K562 (cell line): ENCODE measurements around the gene LMBRD1. TPM values are rescaled to one million over a fixed set of nuclear protein-coding genes. Genes with fewer than 3 reads are reported as not detected.

ENCODE experiments used
- ATAC-seq: fragments of 200-7000 bp; cut with Tn5 transposase; 3 replicates; pipeline ENCODE4 v1.9.1; 2020; ENCODE audit warnings: moderate library complexity
- BruUV-seq: library from RNA; stranded (reverse); fragments of 400-500 nt; replicated peaks from 2 replicates; lab custom pipeline; 2021; lab: Mats Ljungman, UMichigan
- CTCF ChIA-PET: fragments of 300-600 bp; formaldehyde crosslinking; extraction: SDS; loops from one replicate; lab custom pipeline; 2021; ENCODE audit warnings: low intra/inter-chr PET ratio; lab: Yijun Ruan, JAX
- POLR2A ChIA-PET: fragments of 300-600, 350-650 bp; sonication (Branson Sonifier 250); formaldehyde crosslinking; extraction: SDS; loops from one replicate; lab custom pipeline; 2021; ENCODE audit warnings: antibody characterized with exemption, inconsistent platforms; lab: Yijun Ruan, JAX
- DNase-seq, 4 experiments: peaks; one replicate each; pipeline versions ENCODE4 v3.0.0 to v3.0.0-alpha.2; 2011 to 2018; ENCODE audit warnings: low spot score in 3 of 4, mixed read lengths in 3 of 4; ENCODE audit errors: extremely low read depth in 1 of 4
- FAIRE-seq: peaks from 2 replicates; lab custom pipeline; 2011; peaks lifted over from hg19 to GRCh38; lab: Jason Lieb, UNC
- H2AFZ ChIP-seq: 2 replicates; pipeline ENCODE4 v1.6.0; 2011; ENCODE audit warnings: low read depth, low read length, control low read depth, inconsistent platforms
- H3K27ac ChIP-seq: fragments of 200-600 bp; 3 replicates; pipeline ENCODE4 v1.8.0; 2011; ENCODE audit warnings: low read depth, mild to moderate bottlenecking, control low read depth, inconsistent platforms, low read length, moderate library complexity, mixed read lengths; ENCODE audit errors: extremely low read depth
- H3K27me3 ChIP-seq, 2 experiments: fragments of 300-600 bp in 1 of 2; 2 replicates in 1 of 2; 3 replicates in 1 of 2; pipeline versions ENCODE4 v1.6.0 to v1.8.0; 2011; ENCODE audit warnings: inconsistent platforms in 2 of 2, low read length in 2 of 2, mild to moderate bottlenecking in 1 of 2, mixed read lengths in 1 of 2, moderate library complexity in 1 of 2; ENCODE audit not compliant: control insufficient read depth in 2 of 2, insufficient read depth in 2 of 2
- H3K36me3 ChIP-seq: fragments of 300-600 bp; 3 replicates; pipeline ENCODE4 v1.8.0; 2011; ENCODE audit warnings: mild to moderate bottlenecking, low read length, inconsistent platforms; ENCODE audit not compliant: control insufficient read depth, insufficient read depth
- H3K4me1 ChIP-seq, 2 experiments: fragments of 200-600 bp in 1 of 2; replicated peaks in 1 of 2; 2 replicates in 1 of 2; 3 replicates in 1 of 2; pipeline versions ENCODE4 v1.5.1 to v1.8.0; 2011; ENCODE audit warnings: inconsistent platforms in 2 of 2, low read length in 2 of 2, mild to moderate bottlenecking in 1 of 2, mixed read lengths in 1 of 2, moderate library complexity in 1 of 2; ENCODE audit not compliant: control insufficient read depth in 2 of 2, insufficient read depth in 2 of 2
- H3K4me2 ChIP-seq: 2 replicates; pipeline ENCODE4 v1.6.1; 2011; ENCODE audit warnings: low read length, control low read depth, inconsistent platforms, mixed read lengths; ENCODE audit not compliant: insufficient read depth
- H3K4me3 ChIP-seq: fragments of 200-600 bp; sonication (generic), shearing (Covaris generic); 2 replicates; pipeline ENCODE4 v1.5.1; 2016; ENCODE audit warnings: control low read depth, inconsistent platforms
- H3K79me2 ChIP-seq: fragments of 200-600 bp; 3 replicates; pipeline ENCODE4 v1.8.0; 2011; ENCODE audit warnings: low read length, inconsistent platforms; ENCODE audit not compliant: control insufficient read depth, insufficient read depth
- H3K9ac ChIP-seq, 2 experiments: 2 replicates each; pipeline versions ENCODE4 v1.6.0 to v1.6.1; 2011; ENCODE audit warnings: low read depth in 2 of 2, low read length in 2 of 2, control low read depth in 1 of 2, inconsistent platforms in 1 of 2, mild to moderate bottlenecking in 1 of 2, mixed read lengths in 1 of 2; ENCODE audit not compliant: insufficient read depth in 1 of 2
- H3K9me1 ChIP-seq: one replicate; pipeline ENCODE4 v1.6.0; 2011; ENCODE audit warnings: inconsistent platforms, mild to moderate bottlenecking, low read length, moderate library complexity; ENCODE audit not compliant: control insufficient read depth, insufficient read depth
- H3K9me3 ChIP-seq: replicated peaks from 2 replicates; pipeline ENCODE4 v1.5.1; 2011; ENCODE audit warnings: low read depth, low read length, inconsistent platforms; ENCODE audit not compliant: control insufficient read depth, insufficient read depth
- H4K20me1 ChIP-seq: replicated peaks from 2 replicates; pipeline ENCODE4 v1.6.1; 2011; ENCODE audit warnings: low read length, inconsistent platforms, mixed read lengths; ENCODE audit not compliant: control insufficient read depth, insufficient read depth
- ATF3 ChIP-seq, 2 experiments: fragments of 450-650 bp in 1 of 2; sonication (generic) in 1 of 2; formaldehyde crosslinking in 1 of 2; IDR thresholded peaks in 1 of 2; conservative IDR thresholded peaks in 1 of 2; 2 replicates each; pipeline versions ENCODE4 v1.6.1 to v1.8.1; 2016 to 2023; ENCODE audit warnings: mild to moderate bottlenecking in 2 of 2, moderate library complexity in 2 of 2, inconsistent platforms in 1 of 2, missing genetic modification reagents in 1 of 2
- CEBPG ChIP-seq, 3 experiments: fragments of 200-800 bp in 1 of 3; sonication (Bioruptor generic) in 1 of 3; sonication (generic) in 1 of 3; formaldehyde crosslinking in 1 of 3; IDR thresholded peaks in 2 of 3; conservative IDR thresholded peaks in 1 of 3; 2 replicates each; pipeline versions ENCODE4 v1.6.1 to v1.8.0; 2016 to 2022; ENCODE audit warnings: missing compliant biosample characterization in 2 of 3, missing genetic modification characterization in 2 of 3, mild to moderate bottlenecking in 1 of 3, missing genetic modification reagents in 1 of 3
- ETV1 ChIP-seq: fragments of 450-650 bp; conservative IDR thresholded peaks from 2 replicates; pipeline ENCODE4 v1.6.1; 2016; ENCODE audit warnings: missing genetic modification characterization, control low read depth, low read depth, missing compliant biosample characterization
- ZSCAN32 ChIP-seq: fragments of 450-650 bp; formaldehyde crosslinking; IDR thresholded peaks from 2 replicates; pipeline ENCODE4 v1.4.0; 2020; ENCODE audit warnings: mild to moderate bottlenecking, moderate library complexity
- WGBS: fragments of 100-300 bp; shearing (Covaris generic); methylation state at CpG from one replicate; pipeline ENCODE4 v1.1.6; 2016; ENCODE audit warnings: low coverage, mixed read lengths; ENCODE audit not compliant: insufficient coverage; ENCODE audit errors: missing lambda C conversion rate; 5-methylcytosine and 5-hydroxymethylcytosine counted together
- in situ Hi-C: fragments of 300-500 bp; cut with MboI; formaldehyde crosslinking; loops from 4 replicates; pipeline ENCODE4 v1.15.0; 2018; ENCODE audit warnings: inconsistent platforms, mixed read lengths
- intact Hi-C: fragments of 100-400 bp; cut with micrococcal nuclease; formaldehyde crosslinking; loops from 2 replicates; pipeline ENCODE4 v1.14.2; 2022
- polyA plus RNA-seq, 8 experiments: library from polyadenylated mRNA; depleted of rRNA in 4 of 8; stranded (reverse) in 5 of 8; unstranded in 3 of 8; fragments of >200 nt; fragmentation: Nextera tagmentation in 2 of 8; fragmentation: Illumina TruSeq in 1 of 8; extraction: Ambion mirVana in 2 of 8; extraction: Trizol in 1 of 8; gene quantifications; 2 replicates each; pipeline versions ENCODE4 v1.2.1 to v1.2.3, GENCODE V29; 2011 to 2014; ENCODE audit warnings: inconsistent platforms in 1 of 8, missing spikeins in 1 of 8
- total RNA-seq, 7 experiments: library from RNA; depleted of rRNA in 6 of 7; stranded (reverse); fragments of >200 nt in 6 of 7; fragmentation: Illumina TruSeq in 2 of 7; extraction: Trizol in 2 of 7; gene quantifications; 2 replicates each; pipeline versions ENCODE4 v1.2.1 to v1.2.3, GENCODE V29; 2011 to 2021; ENCODE audit warnings: low replicate concordance in 1 of 7

LMBRD1 gene
- total and polyA plus RNA-seq, 9 of the 15 experiments (the other 6 are each of a cell fraction or from before 2014, with no cell fraction given) = 14.0 to 85.2 (median 26.5) TPM

GRCh38 chr6:69627625-69628024 is 169.2 kb downstream of the LMBRD1 start:
- TF ChIP-seq ATF3 (IDR thresholded peaks at IDR 0.05) = peak; percentile 46
- TF ChIP-seq ATF3 (CRISPR knock-in tag; conservative IDR thresholded peaks at IDR 0.05) = no peak
- no peak for TF ChIP-seq ETV1 (tag)
- TF ChIP-seq CEBPG (CRISPR knock-in tag; IDR thresholded peaks at IDR 0.05) = no peak
- peak; percentile 62 to 79 for TF ChIP-seq CEBPG (tag; conservative IDR thresholded peaks at IDR 0.05 in 1 of 2, IDR thresholded peaks at IDR 0.05 in 1 of 2)
- 0 out of 2 replicates have a peak, but pooled peaks have one; percentile 49 for TF ChIP-seq ZSCAN32 (CRISPR knock-in tag)
- ChIA-PET CTCF (no interaction called here), POLR2A (no interaction called here)
- no TSS peak for BruUV-seq
- Histone ChIP-seq H3K79me2 (no peaks in the 10 kb centered on the region), H4K20me1 (no peaks in the 10 kb centered on the region), H3K9me1 (no peaks in the 10 kb centered on the region), H3K9ac (no peak overlapping the region), H3K27ac (no peak overlapping the region), H3K36me3 (no peaks in the 10 kb centered on the region), H2AFZ (no peak overlapping the region), H3K27me3 (peaks cover 0 to 4% of the 10 kb centered on the region in 2 experiments; a peak in 1 of 5 replicates), H3K4me1 (no peaks in the 10 kb centered on the region), H3K9me3 (no peaks in the 10 kb centered on the region), H3K4me3 (no peak overlapping the region), H3K4me2 (no peak overlapping the region)
- 0% methylated on average over 1 of the region's 1 CpG for WGBS
- DNase-seq (no peak), FAIRE-seq (no peak), ATAC-seq (no peak)
- intact Hi-C loops = no loop called here
- in situ Hi-C loops = no loop called here
